ENCODE measurements around the gene AMACR. TPM values are rescaled to one million over a fixed set of nuclear protein-coding genes. Genes with fewer than 3 reads are reported as not detected.
"Not testable (repeated sequence)": the region's sequence is repeated elsewhere in the genome, so short reads cannot be mapped to it uniquely, and the experiment has no call there.

AMACR gene
- total and polyA plus RNA-seq, 9 donors: 4.2 to 11.5 (median 8.2) TPM

GRCh38 chr5:33957577-33958150, 50.2 kb downstream of the AMACR start:
- no CpG with 5 or more reads among the region's 2 CpGs for WGBS (ENCODE audit: insufficient coverage)
- no peaks in the 10 kb centered on the region for H3K36me3 ChIP-seq (ENCODE audit: control insufficient read depth, insufficient read depth, low read length)
- no peak for DNase-seq

GRCh38 chr5:33952175-33952574, 55.7 kb downstream of the AMACR start:
- WGBS (ENCODE audit: insufficient coverage): 100% methylated on average over 3 of the region's 5 CpGs
- H3K4me1 ChIP-seq (ENCODE audit: control insufficient read depth, insufficient read depth, low read length); H3K36me3 ChIP-seq (ENCODE audit: control insufficient read depth, insufficient read depth, low read length); H3K4me3 ChIP-seq (ENCODE audit: low read length); H3K9me3 ChIP-seq (replicated peaks; ENCODE audit: control insufficient read depth, low read depth, low read length); H3K27ac ChIP-seq (ENCODE audit: low read length); H3K27me3 ChIP-seq (ENCODE audit: control insufficient read depth, insufficient read depth, low read length); DNase-seq: not testable (repeated sequence)

More at GRCh38 chr5:33957577-33958150, 50.2 kb downstream of the AMACR start:
- Histone ChIP-seq H3K9me3 (replicated peaks; ENCODE audit: control insufficient read depth, low read depth, low read length) (peaks cover 5% of the 10 kb centered on the region), H3K27me3 (ENCODE audit: control insufficient read depth, insufficient read depth, low read length) (no peaks in the 10 kb centered on the region), H3K4me1 (ENCODE audit: control insufficient read depth, insufficient read depth, low read length) (no peaks in the 10 kb centered on the region), H3K4me3 (ENCODE audit: low read length) (no peak overlapping the region), H3K27ac (ENCODE audit: low read length) (no peak overlapping the region)

GRCh38 chr5:33944543-33945132, 63.2 kb downstream of the AMACR start:
- Histone ChIP-seq H3K4me1 (ENCODE audit: control insufficient read depth, insufficient read depth, low read length) (no peaks in the 10 kb centered on the region), H3K4me3 (ENCODE audit: low read length) (no peak overlapping the region), H3K27ac (ENCODE audit: low read length) (no peak overlapping the region), H3K27me3 (ENCODE audit: control insufficient read depth, insufficient read depth, low read length) (peaks cover 15% of the 10 kb centered on the region), H3K36me3 (ENCODE audit: control insufficient read depth, insufficient read depth, low read length) (no peaks in the 10 kb centered on the region), H3K9me3 (replicated peaks; ENCODE audit: control insufficient read depth, low read depth, low read length) (no peaks in the 10 kb centered on the region)
- DNase-seq: no peak
- 79% methylated on average over 11 of the region's 12 CpGs for WGBS (ENCODE audit: insufficient coverage)

- Histone ChIP-seq H3K4me1 (ENCODE audit: control insufficient read depth, insufficient read depth, low read length) (peaks cover 8% of the 10 kb centered on the region), H3K27me3 (ENCODE audit: control insufficient read depth, insufficient read depth, low read length) (peaks cover 48% of the 10 kb centered on the region), H3K36me3 (ENCODE audit: control insufficient read depth, insufficient read depth, low read length) (no peaks in the 10 kb centered on the region), H3K27ac (ENCODE audit: low read length) (no peak overlapping the region), H3K4me3 (ENCODE audit: low read length) (no peak overlapping the region), H3K9me3 (replicated peaks; ENCODE audit: control insufficient read depth, low read depth, low read length) (no peaks in the 10 kb centered on the region)
- no CpG with 5 or more reads among the region's 5 CpGs for WGBS (ENCODE audit: insufficient coverage)
- DNase-seq: no peak
Observed at GRCh38 chr5:33941090-33941489, 66.8 kb downstream of the AMACR start.

GRCh38 chr5:33939556-33940262, 68.1 kb downstream of the AMACR start:
- Histone ChIP-seq H3K36me3 (ENCODE audit: control insufficient read depth, insufficient read depth, low read length) (no peaks in the 10 kb centered on the region), H3K4me3 (ENCODE audit: low read length) (no peak overlapping the region), H3K9me3 (replicated peaks; ENCODE audit: control insufficient read depth, low read depth, low read length) (no peaks in the 10 kb centered on the region), H3K27ac (ENCODE audit: low read length) (no peak overlapping the region), H3K27me3 (ENCODE audit: control insufficient read depth, insufficient read depth, low read length) (peaks cover 53% of the 10 kb centered on the region), H3K4me1 (ENCODE audit: control insufficient read depth, insufficient read depth, low read length) (peaks cover 9% of the 10 kb centered on the region)
- DNase-seq: no peak
- 71% methylated on average over 1 of the region's 8 CpGs for WGBS (ENCODE audit: insufficient coverage)

GRCh38 chr5:33938881-33939280, 69.0 kb downstream of the AMACR start:
- H3K27ac ChIP-seq (ENCODE audit: low read length): no peak overlapping the region
- H3K4me1 ChIP-seq (ENCODE audit: control insufficient read depth, insufficient read depth, low read length): peaks cover 9% of the 10 kb centered on the region
- 19% methylated on average over 10 of the region's 15 CpGs for WGBS (ENCODE audit: insufficient coverage)
- H3K4me3 ChIP-seq (ENCODE audit: low read length): no peak overlapping the region
- DNase-seq: no peak
- H3K36me3 ChIP-seq (ENCODE audit: control insufficient read depth, insufficient read depth, low read length): no peaks in the 10 kb centered on the region
- H3K9me3 ChIP-seq (replicated peaks; ENCODE audit: control insufficient read depth, low read depth, low read length): no peaks in the 10 kb centered on the region
- H3K27me3 ChIP-seq (ENCODE audit: control insufficient read depth, insufficient read depth, low read length): peaks cover 53% of the 10 kb centered on the region

- Histone ChIP-seq H3K4me3 (ENCODE audit: low read length) (no peak overlapping the region), H3K9me3 (replicated peaks; ENCODE audit: control insufficient read depth, low read depth, low read length) (no peaks in the 10 kb centered on the region), H3K27ac (ENCODE audit: low read length) (no peak overlapping the region), H3K4me1 (ENCODE audit: control insufficient read depth, insufficient read depth, low read length) (peaks cover 9% of the 10 kb centered on the region), H3K36me3 (ENCODE audit: control insufficient read depth, insufficient read depth, low read length) (no peaks in the 10 kb centered on the region), H3K27me3 (ENCODE audit: control insufficient read depth, insufficient read depth, low read length) (peaks cover 53% of the 10 kb centered on the region)
- WGBS (ENCODE audit: insufficient coverage): 36% methylated on average over 14 of the region's 14 CpGs
- DNase-seq: no peak
Observed at GRCh38 chr5:33938507-33938796, 69.4 kb downstream of the AMACR start.

- H3K4me3 ChIP-seq (ENCODE audit: low read length): no peak overlapping the region
- H3K4me1 ChIP-seq (ENCODE audit: control insufficient read depth, insufficient read depth, low read length): peaks cover 9% of the 10 kb centered on the region
- DNase-seq: no peak
- no peak overlapping the region for H3K27ac ChIP-seq (ENCODE audit: low read length)
- 32% methylated on average over 48 of the region's 54 CpGs for WGBS (ENCODE audit: insufficient coverage)
- H3K9me3 ChIP-seq (replicated peaks; ENCODE audit: control insufficient read depth, low read depth, low read length): no peaks in the 10 kb centered on the region
- H3K36me3 ChIP-seq (ENCODE audit: control insufficient read depth, insufficient read depth, low read length): no peaks in the 10 kb centered on the region
- peaks cover 53% of the 10 kb centered on the region for H3K27me3 ChIP-seq (ENCODE audit: control insufficient read depth, insufficient read depth, low read length)
Observed at GRCh38 chr5:33937707-33938506, 69.9 kb downstream of the AMACR start.

- no peak overlapping the region for H3K4me3 ChIP-seq (ENCODE audit: low read length)
- no peaks in the 10 kb centered on the region for H3K9me3 ChIP-seq (replicated peaks; ENCODE audit: control insufficient read depth, low read depth, low read length)
- no peak overlapping the region for H3K27ac ChIP-seq (ENCODE audit: low read length)
- H3K27me3 ChIP-seq (ENCODE audit: control insufficient read depth, insufficient read depth, low read length): peaks cover 49% of the 10 kb centered on the region
- no peak for DNase-seq
- H3K36me3 ChIP-seq (ENCODE audit: control insufficient read depth, insufficient read depth, low read length): no peaks in the 10 kb centered on the region
- peaks cover 9% of the 10 kb centered on the region for H3K4me1 ChIP-seq (ENCODE audit: control insufficient read depth, insufficient read depth, low read length)
- WGBS (ENCODE audit: insufficient coverage): 44% methylated on average over 53 of the region's 54 CpGs
Observed at GRCh38 chr5:33937017-33937706, 70.7 kb downstream of the AMACR start.
